Muscle of back (tissue), 11 donors: Measurements from ENCODE around the gene MTREX. TPM values are rescaled to one million over a fixed set of nuclear protein-coding genes. Genes with fewer than 3 reads are reported as not detected.
A peak's percentile ranks its signal among the peaks of the same experiment; 100 is the strongest.

ENCODE experiments used
- DNase-seq, 3 donors: peaks; one replicate each; pipeline versions ENCODE4 v3.0.0 to v3.0.0-alpha.2; 2013
- polyA plus RNA-seq, 10 donors: library from polyadenylated mRNA; unstranded; fragments of 120-200 nt; gene quantifications; one replicate each; pipeline ENCODE4 v1.2.1, GENCODE V29; 2013; ENCODE audit not compliant: insufficient read length in 10 of 10

The MTREX gene
- polyA plus RNA-seq, 10 donors, result 54.8 to 79.6 (median 65.4) TPM

GRCh38 chr5:55421074-55421529 is 113.3 kb downstream of the MTREX start:
- no peak for DNase-seq

GRCh38 chr5:55426455-55426854 is 118.7 kb downstream of the MTREX start:
- no peak for DNase-seq

DNA sequence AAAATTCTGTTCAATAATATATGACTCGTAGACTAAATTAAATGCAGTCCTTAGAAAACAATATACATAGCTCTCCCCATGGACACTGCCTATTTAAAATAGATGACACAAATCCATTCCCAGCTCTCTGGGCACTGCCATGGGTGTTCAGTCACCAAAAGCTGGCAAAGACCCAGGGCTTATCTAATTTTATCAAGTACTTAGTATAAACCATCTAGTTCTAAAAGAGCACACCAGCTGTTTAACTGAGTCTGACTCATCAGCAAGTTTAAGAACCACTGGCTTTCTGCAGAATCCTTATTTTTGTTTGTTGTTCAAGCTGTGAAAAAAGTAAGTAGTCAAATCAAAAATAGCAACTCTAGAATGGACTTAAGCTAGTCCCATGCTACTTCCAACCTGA is 119.4 kb downstream of the MTREX start:
- peak in 2 of 3 donors; percentile 44 to 71 for DNase-seq

DNA sequence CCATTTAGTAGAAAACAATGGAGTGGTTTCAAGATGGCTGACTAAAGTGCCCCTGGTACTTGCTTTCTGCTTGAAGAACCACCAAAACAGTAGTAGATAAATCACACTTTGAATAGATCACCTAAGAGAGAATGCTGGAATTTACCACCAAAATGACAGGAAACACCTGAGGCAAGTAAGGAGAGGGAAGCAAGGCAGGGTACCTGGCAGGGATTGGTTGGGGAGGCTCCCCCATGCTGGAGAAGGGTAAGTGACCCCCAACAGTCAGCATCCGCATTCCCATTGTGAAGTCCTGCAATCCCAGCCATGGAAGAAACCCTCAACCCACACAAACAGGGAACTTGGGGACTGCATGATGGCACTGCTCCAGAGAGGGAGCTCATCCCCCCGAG is 121.4 kb downstream of the MTREX start:
- DNase-seq, result no peak

- DNase-seq, result no peak
Observed at GRCh38 chr5:55429613-55430253, 121.9 kb downstream of the MTREX start.

GRCh38 chr5:55432549-55432948 is 124.8 kb downstream of the MTREX start:
- DNase-seq, result no peak

- DNase-seq, result peak in 1 of 3 donors; percentile 25
Observed at GRCh38 chr5:55437452-55437851, 129.7 kb downstream of the MTREX start.

GRCh38 chr5:55437859-55438206 is 130.0 kb downstream of the MTREX start:
- DNase-seq, result no peak

GRCh38 chr5:55438998-55439397 is 131.2 kb downstream of the MTREX start:
- DNase-seq, result peak; percentile 33 to 68 (median 68)

- peak in 2 of 3 donors; percentile 35 to 40 for DNase-seq
Observed at GRCh38 chr5:55440188-55440646, 132.4 kb downstream of the MTREX start.

GRCh38 chr5:55441107-55441771 is 133.4 kb downstream of the MTREX start:
- no peak for DNase-seq

DNA sequence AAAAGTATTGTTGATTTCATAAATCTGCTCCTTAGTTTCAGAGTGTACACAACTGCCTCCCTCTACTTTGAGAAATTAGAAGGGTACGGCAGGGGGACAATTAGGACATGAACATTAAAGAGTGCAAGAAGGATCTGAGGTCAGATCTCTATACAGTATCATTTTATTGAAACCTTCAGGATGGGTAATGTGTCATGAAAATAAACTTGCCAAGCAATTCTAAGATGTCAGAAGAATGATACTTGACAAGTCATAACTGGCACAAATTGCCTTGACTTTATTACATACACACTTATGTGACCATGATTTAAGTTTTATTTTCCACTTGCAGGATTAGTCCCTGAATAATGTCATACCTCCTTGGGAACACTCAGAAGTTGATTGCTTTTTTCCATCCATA is 134.2 kb downstream of the MTREX start:
- no peak for DNase-seq

GRCh38 chr5:55445791-55446190 is 138.0 kb downstream of the MTREX start:
- no peak for DNase-seq

- DNase-seq, result no peak
Observed at GRCh38 chr5:55446640-55447351, 139.0 kb downstream of the MTREX start.

- DNase-seq, result peak in 2 of 3 donors; percentile 27 to 33
Observed at GRCh38 chr5:55450050-55450765, 142.4 kb downstream of the MTREX start.

DNA sequence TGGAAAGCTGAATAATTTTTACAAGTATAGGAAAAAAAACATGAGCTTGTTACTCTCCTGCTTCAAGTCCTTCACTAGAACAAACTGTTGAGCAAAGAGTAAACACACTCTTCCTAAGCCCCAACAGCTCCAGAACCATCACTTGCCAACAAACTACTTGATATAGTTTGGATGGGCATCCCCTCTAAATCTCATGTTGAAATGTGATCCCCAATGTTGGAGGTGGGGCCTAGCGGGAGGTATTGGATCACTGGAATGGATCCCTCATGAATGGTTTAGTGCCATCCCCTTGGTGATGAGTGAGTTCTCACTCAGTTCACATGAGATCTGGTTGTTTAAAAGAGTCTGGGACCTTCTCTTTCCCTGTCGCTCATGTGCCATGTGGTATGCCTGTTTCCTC is 144.2 kb downstream of the MTREX start:
- DNase-seq, result no peak

- DNase-seq, result no peak
Observed at GRCh38 chr5:55453211-55453610, 145.4 kb downstream of the MTREX start.

DNA sequence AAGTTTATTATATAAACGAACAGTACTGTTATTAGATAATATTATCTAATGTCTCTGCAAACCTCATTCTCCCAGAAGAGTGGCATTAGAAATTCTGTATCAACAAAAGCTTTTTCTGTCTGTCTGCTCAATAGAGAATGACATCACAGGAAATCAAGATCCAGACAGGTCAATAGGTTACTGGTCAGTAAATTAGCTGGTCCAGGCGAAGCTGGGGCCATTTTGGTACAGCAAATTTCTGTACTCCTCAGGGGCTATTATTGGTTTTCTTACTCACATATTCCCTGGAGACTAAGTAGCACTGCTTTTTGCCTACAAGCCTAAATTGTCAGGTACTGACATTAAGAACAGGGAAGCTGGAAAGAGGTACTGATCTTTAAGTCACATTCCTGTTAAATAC is 146.5 kb downstream of the MTREX start:
- no peak for DNase-seq

DNA sequence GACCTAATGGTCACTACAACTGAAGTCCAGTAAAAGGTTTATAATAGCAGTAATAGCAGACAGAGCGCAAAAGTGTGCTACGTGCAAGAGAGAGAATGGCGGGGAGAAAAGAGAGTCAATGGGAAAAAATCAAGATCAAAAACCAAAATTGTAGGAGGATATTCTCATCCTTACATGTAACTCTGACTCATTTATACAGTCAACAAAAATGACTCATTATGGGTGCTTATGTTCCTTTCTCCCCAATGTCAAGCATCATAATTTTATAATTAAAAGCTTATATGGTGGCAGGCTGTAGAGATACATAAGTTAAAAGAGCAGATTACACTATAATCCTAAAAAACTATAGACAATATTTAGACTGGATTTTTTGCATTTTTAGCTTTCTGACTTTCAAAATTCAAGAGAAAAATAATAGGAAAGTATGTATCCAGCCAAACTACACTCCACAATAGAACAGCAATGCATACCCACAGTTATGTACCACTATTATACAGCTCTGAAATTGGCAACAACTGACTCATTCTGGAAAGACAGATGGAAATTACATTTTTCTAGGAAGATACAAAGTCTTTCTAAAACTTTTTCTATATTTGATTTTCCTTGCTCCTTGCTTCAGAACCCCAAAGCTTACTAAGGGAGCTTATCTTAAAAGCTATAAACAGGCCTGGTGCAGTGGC is 148.6 kb downstream of the MTREX start:
- DNase-seq, result peak in 1 of 3 donors; percentile 20

DNA sequence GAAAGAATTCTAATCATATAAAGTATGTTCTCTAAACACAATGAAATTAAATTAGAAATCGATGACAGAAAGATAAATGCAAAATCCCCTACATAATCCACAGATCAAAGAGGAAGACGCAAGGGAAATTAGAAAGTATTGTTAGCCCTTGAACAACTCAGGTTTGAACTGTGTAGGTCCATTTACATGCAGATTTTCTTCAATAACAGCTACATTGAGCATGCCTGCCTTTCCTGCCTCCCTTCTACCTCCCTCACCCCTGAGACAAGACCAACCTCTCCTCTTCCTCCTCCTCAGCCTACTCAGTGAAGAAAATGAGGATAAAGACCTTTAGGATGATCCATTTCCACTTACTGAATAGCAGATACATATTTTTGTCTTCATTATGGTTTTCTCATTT is 151.8 kb downstream of the MTREX start:
- no peak for DNase-seq

- no peak for DNase-seq
Observed at GRCh38 chr5:55463613-55464012, 155.8 kb downstream of the MTREX start.
